Measurements from ENCODE around the gene NUP210L. TPM values are rescaled to one million over a fixed set of nuclear protein-coding genes. Genes with fewer than 3 reads are reported as not detected.
"Not testable (repeated sequence)": the region's sequence is repeated elsewhere in the genome, so short reads cannot be mapped to it uniquely, and the experiment has no call there.

The NUP210L gene
- total and polyA plus RNA-seq, 7 donors = under 0.01 to 0.01 (median under 0.01) TPM; not detected in 4

GRCh38 chr1:154155251-154155650, 378 bp upstream of the NUP210L start:
- H3K9me3 ChIP-seq = no peaks in the 10 kb centered on the region
- peaks cover 0 to 22% (median 18%) of the 10 kb centered on the region in 4 donors for H3K4me1 ChIP-seq
- no peak overlapping the region for H3K4me3 ChIP-seq
- intact Hi-C loops (cut with DNase I) = no loop called here
- peak overlapping the region; percentile 41 to 74 (median 74) for H3K27ac ChIP-seq
- WGBS, 2 donors = 36 to 62% methylated on average over 9 of the region's 9 CpGs
- DNase-seq = peak; percentile 70
- no peaks in the 10 kb centered on the region for H3K27me3 ChIP-seq
- TF ChIP-seq POLR2A (IDR thresholded peaks at IDR 0.05) = no peak
- peak in 1 of 4 donors; percentile 40 for TF ChIP-seq EP300 (IDR thresholded peaks at IDR 0.05)
- peak in 1 of 4 donors; percentile 48 for TF ChIP-seq POLR2AphosphoS5 (IDR thresholded peaks at IDR 0.05)
- TF ChIP-seq CTCF (IDR thresholded peaks at IDR 0.05) = no peak
- H3K36me3 ChIP-seq = peaks cover 0 to 39% (median 13%) of the 10 kb centered on the region in 4 donors

GRCh38 chr1:154154053-154154452, 820 bp downstream of the NUP210L start:
- peak overlapping the region in 3 of 4 donors; percentile 41 to 74 (median 74) for H3K27ac ChIP-seq
- H3K9me3 ChIP-seq = no peaks in the 10 kb centered on the region
- peaks cover 0 to 27% (median 8%) of the 10 kb centered on the region in 4 donors for H3K36me3 ChIP-seq
- no peak for DNase-seq
- H3K4me3 ChIP-seq = no peak overlapping the region
- H3K4me1 ChIP-seq = peaks cover 0 to 22% (median 18%) of the 10 kb centered on the region in 4 donors
- no peaks in the 10 kb centered on the region for H3K27me3 ChIP-seq
- WGBS, 2 donors = 96 to 98% methylated on average over 6 of the region's 6 CpGs
- TF ChIP-seq EP300 (IDR thresholded peaks at IDR 0.05) = no peak
- TF ChIP-seq POLR2A (IDR thresholded peaks at IDR 0.05) = no peak
- TF ChIP-seq CTCF (IDR thresholded peaks at IDR 0.05) = no peak
- TF ChIP-seq POLR2AphosphoS5 (IDR thresholded peaks at IDR 0.05) = no peak
- intact Hi-C loops (cut with DNase I) = no loop called here

- Histone ChIP-seq H3K4me1 (peaks cover 0 to 22% (median 18%) of the 10 kb centered on the region in 4 donors), H3K27ac (peak overlapping the region in 2 of 4 donors; percentile 1 to 21), H3K9me3 (no peaks in the 10 kb centered on the region), H3K27me3 (no peaks in the 10 kb centered on the region), H3K4me3 (no peak overlapping the region), H3K36me3 (no peaks in the 10 kb centered on the region)
- no peak for DNase-seq
- intact Hi-C loops (cut with DNase I) = no loop called here
- TF ChIP-seq POLR2AphosphoS5 (IDR thresholded peaks at IDR 0.05) = peak in 1 of 4 donors; percentile 14
- no peak for TF ChIP-seq EP300 (IDR thresholded peaks at IDR 0.05)
Observed at GRCh38 chr1:154151311-154151710, 3.6 kb downstream of the NUP210L start.

GRCh38 chr1:154148807-154149206, 6.1 kb downstream of the NUP210L start:
- Histone ChIP-seq H3K27me3 (no peaks in the 10 kb centered on the region), H3K4me3 (no peak overlapping the region), H3K27ac (no peak overlapping the region), H3K36me3 (no peaks in the 10 kb centered on the region), H3K9me3 (no peaks in the 10 kb centered on the region), H3K4me1 (peaks cover 0 to 7% (median 2%) of the 10 kb centered on the region in 4 donors)
- DNase-seq = no peak
- WGBS, 2 donors = 64 to 82% methylated on average over 3 of the region's 3 CpGs
- no peak for TF ChIP-seq EP300 (IDR thresholded peaks at IDR 0.05)
- no peak for TF ChIP-seq POLR2AphosphoS5 (IDR thresholded peaks at IDR 0.05)
- intact Hi-C loops (cut with DNase I) = no loop called here

GRCh38 chr1:154147505-154147904, 7.4 kb downstream of the NUP210L start:
- H3K27me3 ChIP-seq = not testable (repeated sequence)

GRCh38 chr1:154145986-154146385, 8.9 kb downstream of the NUP210L start:
- Histone ChIP-seq H3K4me1 (no peaks in the 10 kb centered on the region), H3K27ac (no peak overlapping the region), H3K27me3 (no peaks in the 10 kb centered on the region), H3K9me3 (no peaks in the 10 kb centered on the region), H3K36me3 (no peaks in the 10 kb centered on the region), H3K4me3 (no peak overlapping the region)
- TF ChIP-seq POLR2A (IDR thresholded peaks at IDR 0.05) (no peak), CTCF (IDR thresholded peaks at IDR 0.05) (no peak), POLR2AphosphoS5 (IDR thresholded peaks at IDR 0.05) (no peak), EP300 (IDR thresholded peaks at IDR 0.05) (no peak)
- 96 to 97% methylated on average over 2 of the region's 2 CpGs for WGBS, 2 donors
- intact Hi-C loops (cut with DNase I) = no loop called here
- no peak for DNase-seq

More at GRCh38 chr1:154147505-154147904, 7.4 kb downstream of the NUP210L start:
- WGBS, 2 donors = 90 to 95% methylated on average over 5 of the region's 5 CpGs
- H3K36me3 ChIP-seq; DNase-seq; intact Hi-C loops (cut with DNase I); H3K4me1 ChIP-seq; H3K4me3 ChIP-seq; H3K9me3 ChIP-seq; H3K27ac ChIP-seq: not testable (repeated sequence)

Measured in sigmoid colon (tissue), 7 donors.